Epithelial cell of proximal tubule (primary cell): ENCODE results near the gene CAMK2D. TPM values are rescaled to one million over a fixed set of nuclear protein-coding genes. Genes with fewer than 3 reads are reported as not detected.

ENCODE experiments used
- DNase-seq: peaks from one replicate; pipeline ENCODE4 v3.0.0-alpha.2; 2011; ENCODE audit warnings: low read depth
- H3K4me3 ChIP-seq: 2 replicates; pipeline ENCODE4 v1.5.1; 2011; ENCODE audit warnings: low read depth, mild to moderate bottlenecking, low read length
- total RNA-seq: library from RNA; depleted of rRNA; stranded (reverse); fragments of >200 nt; gene quantifications from 2 replicates; pipeline ENCODE4 v1.2.3, GENCODE V29; 2015
- TF ChIP-seq, protein P1 (sequence below): conservative IDR thresholded peaks from 2 replicates; pipeline ENCODE4 v1.5.1; 2012; ENCODE audit warnings: low read depth, mild to moderate bottlenecking, low read length

The CAMK2D gene
- total RNA-seq, 1 donor from 2014 or later = 42.2 TPM

DNA sequence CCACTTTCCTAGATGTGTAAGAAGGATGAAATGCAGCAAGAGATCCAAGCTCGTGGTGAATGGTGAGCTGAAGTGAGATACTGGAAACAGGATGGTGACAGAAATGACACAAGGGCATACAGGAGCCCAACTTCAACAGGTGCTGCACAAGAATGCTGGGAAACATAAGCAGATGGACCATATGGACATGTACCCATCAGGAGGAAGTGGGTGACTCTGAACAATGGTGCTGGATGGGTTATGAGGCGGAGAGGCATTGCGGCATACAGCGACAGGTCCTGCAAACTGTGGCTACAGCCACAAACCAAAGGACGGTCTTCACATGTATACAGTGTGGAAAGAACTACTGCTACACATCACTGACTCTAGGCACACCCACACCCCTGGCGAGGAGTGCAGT, 265.7 kb downstream of the CAMK2D start:
- TF ChIP-seq, protein P1, sequence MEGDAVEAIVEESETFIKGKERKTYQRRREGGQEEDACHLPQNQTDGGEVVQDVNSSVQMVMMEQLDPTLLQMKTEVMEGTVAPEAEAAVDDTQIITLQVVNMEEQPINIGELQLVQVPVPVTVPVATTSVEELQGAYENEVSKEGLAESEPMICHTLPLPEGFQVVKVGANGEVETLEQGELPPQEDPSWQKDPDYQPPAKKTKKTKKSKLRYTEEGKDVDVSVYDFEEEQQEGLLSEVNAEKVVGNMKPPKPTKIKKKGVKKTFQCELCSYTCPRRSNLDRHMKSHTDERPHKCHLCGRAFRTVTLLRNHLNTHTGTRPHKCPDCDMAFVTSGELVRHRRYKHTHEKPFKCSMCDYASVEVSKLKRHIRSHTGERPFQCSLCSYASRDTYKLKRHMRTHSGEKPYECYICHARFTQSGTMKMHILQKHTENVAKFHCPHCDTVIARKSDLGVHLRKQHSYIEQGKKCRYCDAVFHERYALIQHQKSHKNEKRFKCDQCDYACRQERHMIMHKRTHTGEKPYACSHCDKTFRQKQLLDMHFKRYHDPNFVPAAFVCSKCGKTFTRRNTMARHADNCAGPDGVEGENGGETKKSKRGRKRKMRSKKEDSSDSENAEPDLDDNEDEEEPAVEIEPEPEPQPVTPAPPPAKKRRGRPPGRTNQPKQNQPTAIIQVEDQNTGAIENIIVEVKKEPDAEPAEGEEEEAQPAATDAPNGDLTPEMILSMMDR = no peak
- no peak for DNase-seq
- H3K4me3 ChIP-seq = no peak overlapping the region

DNA sequence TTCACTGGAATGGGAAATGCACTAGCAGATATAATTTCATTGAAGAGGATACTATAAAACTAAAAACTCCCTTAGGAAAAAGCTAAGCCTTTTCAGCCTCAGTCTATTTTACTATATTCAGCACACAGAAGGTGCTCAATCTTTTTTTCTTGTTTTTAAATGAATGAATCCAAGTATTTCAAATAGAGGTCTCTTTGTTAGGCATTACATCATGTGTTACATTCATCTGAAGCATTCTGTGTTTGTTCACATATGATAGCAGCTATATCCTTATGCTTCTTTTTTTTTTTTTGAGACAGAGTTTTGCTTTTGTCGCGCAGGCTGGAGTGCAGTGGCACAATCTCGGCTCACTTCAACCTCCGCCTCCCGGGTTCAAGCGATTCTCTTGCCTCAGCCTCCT, 278.4 kb downstream of the CAMK2D start:
- no peak for DNase-seq
- no peak overlapping the region for H3K4me3 ChIP-seq
- TF ChIP-seq, protein P1 = no peak

DNA sequence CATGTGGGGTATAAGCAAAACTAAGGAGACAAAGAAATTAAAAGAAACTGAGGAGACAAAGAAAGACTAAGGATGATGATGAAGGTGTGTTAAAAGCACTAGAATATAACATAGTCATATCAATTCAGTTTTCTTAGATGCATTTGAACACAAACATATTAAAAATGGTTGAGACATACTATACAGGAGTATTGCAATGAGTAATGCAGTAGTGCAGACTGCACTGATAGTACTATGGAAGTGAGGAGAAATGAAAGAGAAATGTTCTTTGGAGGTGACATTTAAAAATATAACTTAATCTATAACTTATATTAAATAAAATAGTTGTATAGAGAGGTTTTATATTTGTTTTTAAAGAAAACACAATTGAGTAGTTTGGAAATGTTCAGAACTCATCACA, 279.2 kb downstream of the CAMK2D start:
- H3K4me3 ChIP-seq = no peak overlapping the region
- TF ChIP-seq, protein P1 = no peak
- DNase-seq = no peak

DNA sequence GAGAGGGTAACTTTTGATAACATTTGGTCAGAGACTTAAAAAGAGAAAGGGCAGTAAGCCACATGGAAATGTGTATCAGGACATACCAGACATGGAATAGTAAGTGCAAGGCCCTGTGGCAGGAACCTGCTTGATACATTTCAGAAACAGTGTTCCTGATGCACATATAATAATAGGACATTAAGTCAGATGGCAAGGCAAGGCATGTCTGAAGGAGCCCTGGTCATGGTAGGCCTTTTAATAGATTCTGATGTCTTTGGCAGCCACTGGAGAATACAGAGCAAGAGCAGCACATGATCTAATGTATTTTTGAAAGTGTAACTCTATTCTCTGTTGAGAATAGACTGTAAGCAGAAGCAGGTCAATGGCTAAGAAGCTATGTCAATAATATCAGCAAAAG, 279.7 kb downstream of the CAMK2D start:
- H3K4me3 ChIP-seq = no peak overlapping the region
- TF ChIP-seq, protein P1 = no peak
- no peak for DNase-seq

DNA sequence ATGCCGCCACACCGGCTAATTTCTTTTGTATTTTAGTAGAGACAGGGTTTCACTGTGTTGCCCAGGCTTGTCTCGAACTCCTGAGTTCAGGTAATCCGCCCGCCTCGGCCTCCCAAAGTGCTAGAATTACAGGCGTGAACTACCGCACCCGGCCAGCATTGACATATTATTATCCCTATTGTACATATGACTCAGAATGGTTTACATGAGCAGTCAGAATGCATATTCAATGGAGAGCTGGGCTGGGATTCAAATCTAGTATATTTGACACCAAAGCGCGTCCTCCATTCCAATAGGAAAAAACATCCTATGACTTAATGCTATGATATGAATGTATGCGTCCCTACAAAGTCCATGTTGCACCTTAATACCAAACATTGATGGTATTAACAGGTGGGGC, 281.4 kb downstream of the CAMK2D start:
- no peak for DNase-seq
- TF ChIP-seq, protein P1 = no peak

DNA sequence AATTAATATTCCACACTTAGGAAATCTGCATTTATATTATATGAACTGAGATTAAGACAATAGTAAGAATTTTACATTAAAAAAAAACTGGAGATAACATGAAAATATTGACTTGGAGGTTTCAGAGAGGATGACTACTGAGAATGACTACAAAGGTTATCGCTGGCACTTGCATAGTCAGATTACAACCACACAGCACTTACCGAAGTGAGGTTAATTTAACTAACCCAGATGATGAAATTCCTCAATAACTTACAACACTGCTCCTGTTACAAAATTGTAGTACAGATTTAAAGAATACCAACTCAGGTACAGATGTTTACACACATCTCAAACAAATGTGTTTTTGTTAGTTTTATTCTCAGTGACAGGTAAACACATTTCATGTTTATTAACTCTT, 283.5 kb downstream of the CAMK2D start:
- H3K4me3 ChIP-seq = no peak overlapping the region

More for the DNA sequence above, 281.4 kb downstream of the CAMK2D start:
- no peak overlapping the region for H3K4me3 ChIP-seq

DNA sequence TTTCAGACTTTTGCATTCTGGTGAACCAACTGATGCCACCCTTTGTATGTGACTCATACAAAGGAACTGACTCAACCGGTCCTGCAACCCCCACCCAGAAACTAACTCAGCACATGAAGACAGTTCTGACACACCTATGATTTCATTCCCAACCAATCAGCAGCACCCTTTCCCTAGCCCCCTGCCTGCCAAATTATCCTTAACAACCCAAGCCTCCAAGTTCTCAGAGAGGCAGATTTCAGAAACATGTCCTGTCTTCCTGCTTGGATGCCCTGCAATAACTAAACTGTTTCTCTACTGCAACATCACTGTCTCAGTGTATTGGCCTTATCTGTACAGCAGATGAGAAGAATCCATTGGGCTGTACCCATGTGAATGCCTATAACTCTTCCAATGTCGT, 284.7 kb downstream of the CAMK2D start:
- no peak for DNase-seq
- TF ChIP-seq, protein P1 = no peak
- no peak overlapping the region for H3K4me3 ChIP-seq

More for the DNA sequence above, 283.5 kb downstream of the CAMK2D start:
- DNase-seq = no peak
- TF ChIP-seq, protein P1 = no peak
